GM18526 (cell line): ENCODE data around the gene UQCC2.

Experiments
- POLR2A ChIP-seq: IDR thresholded peaks from 3 replicates; pipeline ENCODE4 v1.6.1; 2011; ENCODE audit not compliant: insufficient read length; ENCODE audit errors: extremely low read depth

The UQCC2 gene

GRCh38 chr6:33694401-33694931 lies 17.0 kb downstream of the UQCC2 start:
- TF ChIP-seq POLR2A = no peak

- no peak for TF ChIP-seq POLR2A
Measured at GRCh38 chr6:33693186-33694105, 18.1 kb downstream of the UQCC2 start.

GRCh38 chr6:33692760-33693158 lies 18.7 kb downstream of the UQCC2 start:
- no peak for TF ChIP-seq POLR2A

GRCh38 chr6:33692078-33692759 lies 19.3 kb downstream of the UQCC2 start:
- no peak for TF ChIP-seq POLR2A

GRCh38 chr6:33691456-33692077 lies 19.9 kb downstream of the UQCC2 start:
- TF ChIP-seq POLR2A = no peak

- TF ChIP-seq POLR2A = no peak
Measured at GRCh38 chr6:33690766-33691165, 20.7 kb downstream of the UQCC2 start.

- TF ChIP-seq POLR2A = no peak
Measured at GRCh38 chr6:33689879-33690278, 21.6 kb downstream of the UQCC2 start.

- no peak for TF ChIP-seq POLR2A
Measured at GRCh38 chr6:33689148-33689494, 22.4 kb downstream of the UQCC2 start.

- TF ChIP-seq POLR2A = no peak
Measured at GRCh38 chr6:33688451-33689147, 22.9 kb downstream of the UQCC2 start.

- TF ChIP-seq POLR2A = no peak
Measured at GRCh38 chr6:33688006-33688405, 23.5 kb downstream of the UQCC2 start.

GRCh38 chr6:33686981-33687975 lies 24.2 kb downstream of the UQCC2 start:
- TF ChIP-seq POLR2A = no peak

- TF ChIP-seq POLR2A = no peak
Measured at GRCh38 chr6:33686225-33686924, 25.1 kb downstream of the UQCC2 start.

GRCh38 chr6:33685411-33686224 lies 25.9 kb downstream of the UQCC2 start:
- TF ChIP-seq POLR2A = no peak

- TF ChIP-seq POLR2A = no peak
Measured at GRCh38 chr6:33684983-33685382, 26.5 kb downstream of the UQCC2 start.
